ENCODE results near the gene ADIG. TPM values are rescaled to one million over a fixed set of nuclear protein-coding genes. Genes with fewer than 3 reads are reported as not detected.

The ADIG gene
- total RNA-seq, 3 donors from 2014 or later, result not detected

DNA sequence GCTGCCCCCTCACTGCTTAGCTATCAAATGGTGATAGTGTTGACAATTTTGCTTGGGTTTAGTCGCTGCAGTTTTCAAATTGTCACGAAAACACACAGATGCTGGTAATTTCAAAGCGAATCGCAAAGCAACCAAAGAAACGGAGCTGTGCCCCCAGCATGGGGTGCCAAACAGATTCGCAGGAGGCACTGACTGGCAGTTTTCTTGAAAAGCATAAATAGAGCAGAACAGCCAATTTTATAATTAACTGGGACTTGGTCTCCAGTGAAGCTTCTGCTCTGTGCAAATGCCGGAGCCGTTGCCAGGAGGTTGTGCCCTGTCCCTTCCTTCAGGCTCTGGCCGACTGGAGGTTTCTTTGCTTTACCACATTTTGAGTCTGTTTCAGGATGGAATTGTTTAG lies 39.4 kb downstream of the ADIG start:
- DNase-seq (no peak), ATAC-seq (no peak)
- TF ChIP-seq, protein P1, sequence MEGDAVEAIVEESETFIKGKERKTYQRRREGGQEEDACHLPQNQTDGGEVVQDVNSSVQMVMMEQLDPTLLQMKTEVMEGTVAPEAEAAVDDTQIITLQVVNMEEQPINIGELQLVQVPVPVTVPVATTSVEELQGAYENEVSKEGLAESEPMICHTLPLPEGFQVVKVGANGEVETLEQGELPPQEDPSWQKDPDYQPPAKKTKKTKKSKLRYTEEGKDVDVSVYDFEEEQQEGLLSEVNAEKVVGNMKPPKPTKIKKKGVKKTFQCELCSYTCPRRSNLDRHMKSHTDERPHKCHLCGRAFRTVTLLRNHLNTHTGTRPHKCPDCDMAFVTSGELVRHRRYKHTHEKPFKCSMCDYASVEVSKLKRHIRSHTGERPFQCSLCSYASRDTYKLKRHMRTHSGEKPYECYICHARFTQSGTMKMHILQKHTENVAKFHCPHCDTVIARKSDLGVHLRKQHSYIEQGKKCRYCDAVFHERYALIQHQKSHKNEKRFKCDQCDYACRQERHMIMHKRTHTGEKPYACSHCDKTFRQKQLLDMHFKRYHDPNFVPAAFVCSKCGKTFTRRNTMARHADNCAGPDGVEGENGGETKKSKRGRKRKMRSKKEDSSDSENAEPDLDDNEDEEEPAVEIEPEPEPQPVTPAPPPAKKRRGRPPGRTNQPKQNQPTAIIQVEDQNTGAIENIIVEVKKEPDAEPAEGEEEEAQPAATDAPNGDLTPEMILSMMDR (IDR thresholded peaks at IDR 0.05), result no peak
- no peak overlapping the region for H3K4me3 ChIP-seq
- H3K36me3 ChIP-seq (ENCODE audit: low read depth), result no peaks in the 10 kb centered on the region
- intact Hi-C loops (cut with DNase I, micrococcal nuclease), result no loop called here
- H3K4me1 ChIP-seq (ENCODE audit: low read depth), result no peaks in the 10 kb centered on the region
- no peaks in the 10 kb centered on the region for H3K9me3 ChIP-seq

DNA sequence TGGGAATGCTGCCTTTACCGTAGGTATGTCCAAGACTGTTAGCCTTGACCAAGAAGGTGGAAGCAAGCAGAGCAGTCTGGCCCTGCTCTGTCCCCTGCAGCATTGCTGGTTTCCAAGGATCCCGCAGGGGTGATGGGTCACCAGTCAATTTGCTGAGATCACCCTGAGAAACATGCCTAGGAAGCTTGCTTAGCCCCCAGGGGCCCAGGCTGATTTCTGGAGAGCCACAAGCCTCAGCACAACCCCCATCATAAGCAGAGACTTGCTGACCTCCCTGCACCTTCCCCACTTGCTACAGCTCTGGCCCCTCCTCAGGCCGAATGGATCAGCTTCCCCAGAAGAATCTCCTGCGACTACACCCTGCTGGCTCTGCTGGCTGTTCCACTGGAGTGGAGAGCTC lies 42.1 kb downstream of the ADIG start:
- Histone ChIP-seq H3K9me3 (no peaks in the 10 kb centered on the region), H3K36me3 (ENCODE audit: low read depth) (no peaks in the 10 kb centered on the region), H3K4me1 (ENCODE audit: low read depth) (no peaks in the 10 kb centered on the region), H3K4me3 (no peak overlapping the region)
- intact Hi-C loops (cut with DNase I, micrococcal nuclease), result no loop called here
- ATAC-seq (no peak), DNase-seq (no peak)
- TF ChIP-seq, protein P1 (IDR thresholded peaks at IDR 0.05), result no peak

DNA sequence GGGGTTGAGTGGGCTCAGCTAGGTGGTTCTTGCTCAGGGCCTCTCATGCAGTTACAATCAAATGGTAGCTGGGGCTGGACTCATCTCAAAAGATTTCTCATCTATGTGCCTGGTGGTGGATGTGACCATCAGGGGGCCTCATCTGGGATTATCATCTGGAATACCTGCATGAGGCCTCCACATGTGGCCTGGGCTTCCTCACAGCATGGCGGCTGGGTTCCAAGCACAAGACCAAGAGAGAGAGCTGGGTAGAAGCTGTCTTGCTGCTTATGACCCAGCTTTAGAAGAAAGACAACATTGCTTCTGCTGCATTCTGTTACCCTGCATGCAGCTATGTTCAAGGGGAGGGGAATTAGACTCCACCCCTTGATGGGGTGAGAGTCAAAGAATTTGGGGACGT lies 43.1 kb downstream of the ADIG start:
- no peak for DNase-seq
- Histone ChIP-seq H3K36me3 (ENCODE audit: low read depth) (no peaks in the 10 kb centered on the region), H3K4me3 (no peak overlapping the region), H3K4me1 (ENCODE audit: low read depth) (no peaks in the 10 kb centered on the region), H3K9me3 (no peaks in the 10 kb centered on the region)
- intact Hi-C loops (cut with DNase I, micrococcal nuclease), result no loop called here
- ATAC-seq, result no peak
- TF ChIP-seq, protein P1 (IDR thresholded peaks at IDR 0.05), result no peak

DNA sequence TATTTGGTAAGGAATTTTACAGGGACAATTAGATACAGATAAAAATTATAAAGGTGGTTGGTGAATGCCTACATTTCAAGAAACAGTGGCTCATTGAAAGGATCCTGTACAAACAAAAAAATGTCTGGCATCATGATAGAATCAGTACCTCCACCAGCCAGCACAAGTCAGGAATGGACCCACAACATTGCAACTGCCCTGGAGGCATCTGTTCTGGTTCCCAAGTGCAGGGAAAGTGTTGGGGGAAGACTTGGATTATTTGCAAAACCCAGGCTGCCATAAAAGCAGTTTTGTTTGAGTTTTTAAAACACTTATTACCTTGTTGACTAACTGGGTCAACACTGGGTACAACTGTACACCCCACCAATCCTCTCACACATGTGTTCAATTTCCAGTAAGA lies 44.9 kb downstream of the ADIG start:
- Histone ChIP-seq H3K4me3 (no peak overlapping the region), H3K36me3 (ENCODE audit: low read depth) (no peaks in the 10 kb centered on the region), H3K9me3 (no peaks in the 10 kb centered on the region), H3K4me1 (ENCODE audit: low read depth) (no peaks in the 10 kb centered on the region)
- TF ChIP-seq, protein P1 (IDR thresholded peaks at IDR 0.05), result no peak
- ATAC-seq, result no peak
- intact Hi-C loops (cut with DNase I, micrococcal nuclease), result no loop called here
- DNase-seq, result no peak

DNA sequence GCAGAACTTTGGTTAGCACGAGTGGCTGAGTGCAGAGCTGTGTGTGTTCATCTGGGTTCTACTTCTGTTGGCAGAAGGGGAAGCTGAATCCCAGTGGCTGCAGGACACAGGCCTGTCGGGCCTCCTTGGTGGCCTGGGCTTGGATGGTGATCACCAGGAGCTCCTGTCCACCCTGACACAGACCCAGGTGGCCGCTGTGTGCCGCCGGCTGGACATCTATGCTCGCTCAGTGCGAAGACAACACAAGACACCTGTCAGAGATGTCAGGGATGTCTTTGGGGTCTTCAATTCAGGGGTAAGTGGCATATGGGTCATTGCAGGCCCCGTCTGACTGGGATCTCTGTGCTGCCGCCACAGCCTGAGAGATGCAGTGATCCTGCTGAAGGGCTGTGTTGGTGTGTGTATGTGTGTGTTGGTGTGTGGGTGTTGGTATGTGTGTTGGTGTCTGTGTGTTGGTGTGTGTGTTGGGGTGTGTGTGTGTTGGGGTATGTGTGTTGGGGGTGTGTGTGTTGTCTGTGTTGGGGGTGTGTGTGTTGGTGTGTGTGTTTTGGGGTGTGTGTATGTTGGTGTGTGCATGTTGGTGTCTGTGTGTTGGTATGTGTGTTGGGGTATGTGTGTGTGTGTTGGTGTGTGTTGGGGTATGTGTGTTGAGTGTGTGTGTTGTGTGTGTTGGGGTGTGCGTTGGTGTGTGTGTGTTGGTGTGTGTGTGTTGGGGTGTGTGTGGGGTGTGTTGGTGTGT lies 46.1 kb downstream of the ADIG start:
- Histone ChIP-seq H3K36me3 (ENCODE audit: low read depth) (no peaks in the 10 kb centered on the region), H3K9me3 (no peaks in the 10 kb centered on the region), H3K4me3 (no peak overlapping the region), H3K4me1 (ENCODE audit: low read depth) (no peaks in the 10 kb centered on the region)
- intact Hi-C loops (cut with DNase I, micrococcal nuclease), result no loop called here
- no peak for DNase-seq
- no peak for ATAC-seq
- TF ChIP-seq, protein P1 (IDR thresholded peaks at IDR 0.05), result no peak
